DMS153 treated with DMSO at 0.1 percent for 48 hours (cell line): ENCODE results near the gene ACSF2.

Experiments used
- DNase-seq: peaks from one replicate; lab custom pipeline; 2025; ENCODE audit not compliant: unreplicated experiment; lab: John Stamatoyannopoulos, UW

The ACSF2 gene

DNA sequence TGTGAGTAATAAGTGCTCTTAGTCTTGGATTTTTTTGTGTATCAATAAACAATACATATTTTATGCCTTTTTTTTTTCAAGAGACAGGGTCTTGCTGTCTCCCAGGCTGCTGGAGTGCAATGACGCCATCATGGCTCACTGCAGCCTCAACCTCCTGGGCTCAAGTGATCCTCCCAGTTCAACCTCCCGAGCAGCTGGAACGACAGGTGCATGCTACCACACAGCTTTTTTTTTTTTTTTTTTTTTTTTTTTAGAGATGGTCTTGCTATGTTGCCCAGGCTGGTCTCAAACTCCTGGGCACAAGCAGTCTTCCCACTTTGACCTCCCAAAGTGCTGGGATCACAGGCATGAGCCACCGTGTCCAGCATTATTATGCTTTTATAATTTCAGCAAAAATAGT is 13.0 kb downstream of the ACSF2 start:
- DNase-seq = no peak

GRCh38 chr17:50440172-50440837 is 14.3 kb downstream of the ACSF2 start:
- DNase-seq = no peak

GRCh38 chr17:50440838-50441829 is 15.1 kb downstream of the ACSF2 start:
- DNase-seq = no peak

DNA sequence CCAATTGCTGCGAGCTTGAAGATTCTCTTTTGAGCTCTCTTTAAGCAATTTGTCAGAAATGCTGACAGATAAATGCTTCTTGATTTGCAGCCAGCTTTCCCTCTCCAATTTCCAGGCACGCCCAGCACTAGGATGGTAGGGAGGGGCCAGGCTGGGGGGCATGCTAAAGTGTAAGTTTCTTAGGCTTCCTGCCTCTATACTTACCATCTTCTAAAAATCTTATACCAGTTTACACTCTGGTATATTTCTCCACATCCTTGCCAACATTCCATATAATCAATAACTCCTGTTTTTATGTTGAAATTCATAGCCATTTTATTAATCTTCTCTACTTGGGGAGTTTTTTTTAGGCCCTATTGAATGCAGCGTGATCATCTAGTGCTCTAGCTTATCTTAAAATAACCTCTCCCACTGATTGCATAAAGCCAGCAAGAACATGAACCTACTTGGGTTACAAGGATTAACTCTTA is 17.5 kb downstream of the ACSF2 start:
- no peak for DNase-seq

GRCh38 chr17:50444841-50445715 is 19.1 kb downstream of the ACSF2 start:
- no peak for DNase-seq

- DNase-seq = no peak
These were observed 19.8 kb downstream of the ACSF2 start for GRCh38 chr17:50445730-50446325.

GRCh38 chr17:50447870-50448595 is 22.0 kb downstream of the ACSF2 start:
- DNase-seq = peak; percentile 36

- no peak for DNase-seq
These were observed 22.6 kb downstream of the ACSF2 start for GRCh38 chr17:50448643-50449042.

- DNase-seq = no peak
These were observed 26.1 kb downstream of the ACSF2 start for GRCh38 chr17:50451943-50452629.

DNA sequence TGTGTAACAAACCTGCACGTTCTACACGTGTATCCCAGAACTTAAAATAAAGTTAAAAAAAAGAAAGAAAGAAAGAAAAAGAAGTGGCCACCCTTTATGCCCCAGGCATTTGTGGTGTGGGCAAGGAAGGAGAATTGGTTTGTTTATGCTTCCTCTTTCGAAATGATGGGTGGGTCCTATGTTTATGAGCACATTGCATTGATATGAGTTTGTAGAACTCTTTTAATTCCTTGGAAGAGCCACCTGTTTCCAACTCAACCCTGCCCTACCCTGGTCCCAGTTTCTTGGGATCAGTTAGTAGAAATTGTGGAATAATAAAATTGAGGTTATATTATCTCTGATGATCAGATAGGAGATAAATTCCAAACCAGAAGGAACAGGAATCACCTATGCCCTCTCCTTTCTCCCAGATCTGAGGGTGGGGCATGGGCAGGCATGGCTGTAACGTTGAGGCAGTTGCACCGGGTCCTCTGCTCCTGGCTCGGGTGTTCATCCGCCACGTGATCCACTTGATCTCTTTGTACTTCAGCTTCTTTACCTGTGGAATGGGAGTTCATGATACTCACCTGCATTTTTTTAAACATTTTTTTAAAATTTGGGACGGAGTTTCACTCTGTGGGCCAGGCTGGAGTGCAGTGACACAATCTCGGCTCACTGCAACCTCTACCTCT is 26.7 kb downstream of the ACSF2 start:
- no peak for DNase-seq

DNA sequence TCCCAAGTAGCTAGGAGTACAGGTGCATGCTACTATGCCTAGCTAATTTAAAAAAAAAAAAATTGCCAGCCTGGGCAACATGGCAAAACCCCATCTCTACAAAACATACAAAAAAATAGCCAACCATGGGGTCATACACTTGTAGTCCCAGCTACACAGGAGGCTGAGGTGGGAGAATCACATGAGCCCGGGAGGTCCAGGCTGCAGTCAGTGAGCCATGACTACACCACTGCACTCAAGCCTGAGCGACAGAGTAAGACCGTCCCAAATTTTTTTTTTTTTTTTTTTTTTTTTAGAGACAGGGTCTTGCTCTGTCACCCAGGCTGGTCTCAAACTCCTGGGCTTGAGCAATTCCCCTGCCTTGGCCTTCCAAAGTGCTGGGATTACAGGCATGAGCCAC is 27.9 kb downstream of the ACSF2 start:
- DNase-seq = no peak

GRCh38 chr17:50457621-50458020 is 31.6 kb downstream of the ACSF2 start:
- DNase-seq = no peak

DNA sequence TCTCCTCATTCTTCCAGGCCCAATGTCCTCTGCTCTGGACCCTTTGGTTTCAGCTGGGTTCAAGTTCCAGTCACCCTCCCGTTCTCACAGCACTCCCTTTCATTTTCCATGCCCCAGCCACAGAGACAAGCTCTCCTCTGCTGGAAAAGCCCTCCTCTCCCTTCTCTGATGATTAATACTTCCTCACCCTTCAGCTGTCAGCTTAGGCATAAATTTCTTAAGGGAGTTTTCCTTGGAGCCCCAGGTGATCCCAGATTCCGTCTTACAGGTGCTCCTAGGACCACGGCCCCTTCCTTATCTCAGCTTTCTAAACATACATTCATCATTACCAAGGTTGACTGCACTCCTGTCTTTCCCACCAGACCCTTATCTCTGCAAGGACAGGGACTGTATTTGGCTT is 32.3 kb downstream of the ACSF2 start:
- no peak for DNase-seq

DNA sequence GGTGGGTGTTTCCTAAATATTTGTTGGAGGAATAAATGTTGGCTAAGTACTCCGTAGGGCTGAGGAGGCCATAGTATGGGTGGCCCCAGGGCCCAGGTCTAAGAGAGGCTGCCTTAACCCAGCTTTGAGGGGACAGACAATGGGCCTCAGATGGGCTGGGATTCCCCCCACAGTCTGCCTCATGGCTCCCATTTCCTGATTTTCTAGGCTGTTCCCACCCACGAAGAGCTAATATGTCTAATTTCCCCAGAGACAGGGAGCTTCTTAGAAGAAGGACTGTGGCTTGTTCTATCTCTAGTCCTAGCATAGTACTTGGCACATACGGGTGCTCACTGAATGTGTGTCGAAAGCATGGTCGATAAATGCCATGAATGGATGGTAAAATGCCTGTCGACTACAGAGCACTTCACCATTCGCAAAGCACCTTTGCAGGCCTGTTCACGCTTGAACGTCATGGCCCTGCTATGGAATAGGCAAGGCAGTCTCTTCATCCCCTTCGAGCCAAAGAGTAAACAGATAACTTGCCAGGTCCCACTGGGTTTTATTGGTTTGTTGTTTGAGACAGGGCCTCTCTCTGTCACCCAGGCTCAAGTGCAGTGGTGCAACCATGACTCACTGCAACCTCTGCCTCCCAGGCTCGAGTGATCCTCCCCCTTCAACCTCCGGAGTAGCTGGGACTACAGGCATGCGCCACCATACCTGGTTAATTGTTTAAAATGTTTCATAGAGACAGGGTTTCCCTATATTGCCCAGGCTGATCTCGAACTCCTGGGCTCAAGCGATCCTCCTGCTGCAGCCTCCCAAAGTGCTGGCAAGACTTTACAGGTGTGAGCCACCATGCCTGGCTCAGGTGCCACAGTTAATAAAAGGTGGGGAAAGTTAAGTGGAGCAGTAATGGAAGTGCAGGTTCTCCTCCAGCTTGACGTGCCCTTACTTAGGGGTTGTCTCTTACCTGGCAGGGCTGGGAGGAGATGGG is 33.0 kb downstream of the ACSF2 start:
- DNase-seq = peak; percentile 18

- no peak for DNase-seq
These were observed 33.7 kb downstream of the ACSF2 start for GRCh38 chr17:50459756-50460155.

DNA sequence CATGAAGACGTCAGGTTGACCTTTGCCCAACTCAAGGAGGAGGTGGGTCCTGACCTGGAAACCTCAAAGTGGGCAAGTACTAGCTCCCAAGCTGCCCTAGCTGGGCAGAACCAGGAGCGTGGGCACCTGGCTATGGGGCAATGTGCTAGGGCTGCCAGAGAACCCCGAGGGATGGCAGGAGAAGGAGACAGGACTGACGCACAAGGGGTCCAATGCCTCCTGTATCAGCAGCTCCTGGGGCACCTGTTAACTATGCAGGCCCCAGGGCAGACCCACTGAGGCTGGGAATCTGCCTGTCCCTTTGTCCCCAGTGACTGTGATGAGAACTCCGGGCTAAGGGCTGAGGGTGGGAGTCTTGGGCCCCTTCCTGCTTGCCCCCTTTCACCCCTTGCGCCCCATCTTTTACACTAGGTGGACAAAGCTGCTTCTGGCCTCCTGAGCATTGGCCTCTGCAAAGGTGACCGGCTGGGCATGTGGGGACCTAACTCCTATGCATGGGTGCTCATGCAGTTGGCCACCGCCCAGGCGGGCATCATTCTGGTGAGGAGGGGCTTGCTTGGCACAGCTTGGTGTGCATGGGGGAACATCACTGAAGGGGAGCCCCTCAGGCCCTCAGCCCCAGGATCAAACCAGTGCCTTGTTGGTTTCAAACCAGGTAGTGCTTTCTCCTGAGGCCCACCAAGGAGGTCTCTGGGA is 35.0 kb downstream of the ACSF2 start:
- no peak for DNase-seq

DNA sequence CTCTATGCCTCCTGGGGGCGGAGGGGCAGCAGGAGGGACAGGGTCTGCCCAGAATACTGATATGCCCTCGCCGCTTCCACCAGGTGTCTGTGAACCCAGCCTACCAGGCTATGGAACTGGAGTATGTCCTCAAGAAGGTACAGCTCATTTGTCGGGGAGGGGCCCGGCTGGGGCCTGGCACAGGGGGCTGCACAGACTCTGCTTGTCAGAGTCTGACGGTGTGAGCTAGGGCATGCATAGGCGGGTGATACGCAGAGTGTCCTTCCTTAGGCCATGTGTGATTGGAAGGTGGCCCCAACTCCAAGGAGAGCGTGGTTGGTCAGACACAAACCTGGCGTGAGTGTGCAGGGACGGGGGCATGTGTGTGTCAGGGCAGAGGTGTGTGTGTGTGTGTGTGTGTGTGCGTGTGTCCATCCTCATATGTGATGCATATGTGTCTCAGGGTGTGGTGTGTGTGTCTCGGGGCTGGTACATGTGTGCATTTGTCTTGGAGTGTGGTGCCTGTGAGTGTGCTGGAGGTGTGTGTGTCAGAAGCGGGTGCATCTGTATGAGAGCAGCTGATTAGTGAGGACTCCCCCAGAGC is 35.6 kb downstream of the ACSF2 start:
- no peak for DNase-seq
